ENCODE data around the gene CNIH2. TPM values are rescaled to one million over a fixed set of nuclear protein-coding genes. Genes with fewer than 3 reads are reported as not detected.

CNIH2 gene
- total and polyA plus RNA-seq, 9 of the 15 experiments (the other 6 are each of a cell fraction or from before 2014, with no cell fraction given): 0.26 to 0.89 (median 0.40) TPM; not detected in 4

GRCh38 chr11:66289548-66290329, 11.8 kb downstream of the CNIH2 start (continued):
- TF ChIP-seq ARID4B (CRISPR knock-in tag; IDR thresholded peaks at IDR 0.05) (peak; percentile 98), NR2F6 (CRISPR knock-in tag; IDR thresholded peaks at IDR 0.05) (no peak), HNRNPK (IDR thresholded peaks at IDR 0.05; ENCODE audit: low read depth, low read length, poor library complexity, severe bottlenecking) (no peak), TCF15 (CRISPR knock-in tag; IDR thresholded peaks at IDR 0.05) (no peak), SP1 (CRISPR knock-in tag; IDR thresholded peaks at IDR 0.05) (peak; percentile 72; the same call in 1 of the 2 replicates), TEAD1 (CRISPR knock-in tag; IDR thresholded peaks at IDR 0.05) (0 out of 4 replicates have a peak, but pooled peaks of 1 of the 2 experiments have one; percentile 65), ZNF146 (CRISPR knock-in tag; IDR thresholded peaks at IDR 0.05; ENCODE audit: unreplicated experiment) (peak; percentile 62), NR1H2 (CRISPR knock-in tag; IDR thresholded peaks at IDR 0.05) (0 out of 2 replicates have a peak, but pooled peaks have one; percentile 89), CBX3 (IDR thresholded peaks at IDR 0.05; ENCODE audit: borderline replicate concordance in 1 of 2, low read length in 2 of 2) (peak in 1 of 2 experiments; percentile 45; a peak in 1 of 3 replicates)
- TF ChIP-seq, protein P1, sequence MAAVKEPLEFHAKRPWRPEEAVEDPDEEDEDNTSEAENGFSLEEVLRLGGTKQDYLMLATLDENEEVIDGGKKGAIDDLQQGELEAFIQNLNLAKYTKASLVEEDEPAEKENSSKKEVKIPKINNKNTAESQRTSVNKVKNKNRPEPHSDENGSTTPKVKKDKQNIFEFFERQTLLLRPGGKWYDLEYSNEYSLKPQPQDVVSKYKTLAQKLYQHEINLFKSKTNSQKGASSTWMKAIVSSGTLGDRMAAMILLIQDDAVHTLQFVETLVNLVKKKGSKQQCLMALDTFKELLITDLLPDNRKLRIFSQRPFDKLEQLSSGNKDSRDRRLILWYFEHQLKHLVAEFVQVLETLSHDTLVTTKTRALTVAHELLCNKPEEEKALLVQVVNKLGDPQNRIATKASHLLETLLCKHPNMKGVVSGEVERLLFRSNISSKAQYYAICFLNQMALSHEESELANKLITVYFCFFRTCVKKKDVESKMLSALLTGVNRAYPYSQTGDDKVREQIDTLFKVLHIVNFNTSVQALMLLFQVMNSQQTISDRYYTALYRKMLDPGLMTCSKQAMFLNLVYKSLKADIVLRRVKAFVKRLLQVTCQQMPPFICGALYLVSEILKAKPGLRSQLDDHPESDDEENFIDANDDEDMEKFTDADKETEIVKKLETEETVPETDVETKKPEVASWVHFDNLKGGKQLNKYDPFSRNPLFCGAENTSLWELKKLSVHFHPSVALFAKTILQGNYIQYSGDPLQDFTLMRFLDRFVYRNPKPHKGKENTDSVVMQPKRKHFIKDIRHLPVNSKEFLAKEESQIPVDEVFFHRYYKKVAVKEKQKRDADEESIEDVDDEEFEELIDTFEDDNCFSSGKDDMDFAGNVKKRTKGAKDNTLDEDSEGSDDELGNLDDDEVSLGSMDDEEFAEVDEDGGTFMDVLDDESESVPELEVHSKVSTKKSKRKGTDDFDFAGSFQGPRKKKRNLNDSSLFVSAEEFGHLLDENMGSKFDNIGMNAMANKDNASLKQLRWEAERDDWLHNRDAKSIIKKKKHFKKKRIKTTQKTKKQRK (IDR thresholded peaks at IDR 0.05; ENCODE audit: borderline replicate concordance, low read depth, low read length): no peak
- TF ChIP-seq, protein P2, sequence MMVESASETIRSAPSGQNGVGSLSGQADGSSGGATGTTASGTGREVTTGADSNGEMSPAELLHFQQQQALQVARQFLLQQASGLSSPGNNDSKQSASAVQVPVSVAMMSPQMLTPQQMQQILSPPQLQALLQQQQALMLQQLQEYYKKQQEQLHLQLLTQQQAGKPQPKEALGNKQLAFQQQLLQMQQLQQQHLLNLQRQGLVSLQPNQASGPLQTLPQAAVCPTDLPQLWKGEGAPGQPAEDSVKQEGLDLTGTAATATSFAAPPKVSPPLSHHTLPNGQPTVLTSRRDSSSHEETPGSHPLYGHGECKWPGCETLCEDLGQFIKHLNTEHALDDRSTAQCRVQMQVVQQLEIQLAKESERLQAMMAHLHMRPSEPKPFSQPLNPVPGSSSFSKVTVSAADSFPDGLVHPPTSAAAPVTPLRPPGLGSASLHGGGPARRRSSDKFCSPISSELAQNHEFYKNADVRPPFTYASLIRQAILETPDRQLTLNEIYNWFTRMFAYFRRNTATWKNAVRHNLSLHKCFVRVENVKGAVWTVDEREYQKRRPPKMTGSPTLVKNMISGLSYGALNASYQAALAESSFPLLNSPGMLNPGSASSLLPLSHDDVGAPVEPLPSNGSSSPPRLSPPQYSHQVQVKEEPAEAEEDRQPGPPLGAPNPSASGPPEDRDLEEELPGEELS (CRISPR knock-in tag; IDR thresholded peaks at IDR 0.05; ENCODE audit: borderline replicate concordance): peak; percentile 89

Measured in K562 (cell line).